Panc1 (cell line): ENCODE data around the gene ZNF771. TPM values are rescaled to one million over a fixed set of nuclear protein-coding genes. Genes with fewer than 3 reads are reported as not detected.
A peak's percentile ranks its signal among the peaks of the same experiment; 100 is the strongest.

Experiments used
- ATAC-seq: fragments of 200-7000 bp; cut with Tn5 transposase; 2 replicates; pipeline ENCODE4 v1.9.1; 2020; ENCODE audit warnings: mild to moderate bottlenecking, moderate library complexity
- BruUV-seq: library from RNA; stranded (reverse); fragments of 400-500 nt; replicated peaks from 2 replicates; lab custom pipeline; 2021; lab: Mats Ljungman, UMichigan
- CTCF ChIA-PET: fragments of 300-600 bp; sonication (Branson Sonifier 250); formaldehyde crosslinking; loops from one replicate; lab custom pipeline; 2022; ENCODE audit warnings: antibody characterized with exemption; lab: Charles Lee
- POLR2A ChIA-PET: fragments of 300-600 bp; sonication (Branson Sonifier 250); formaldehyde crosslinking; loops from one replicate; lab custom pipeline; 2022; ENCODE audit warnings: antibody characterized with exemption; lab: Charles Lee
- DNase-seq: peaks from one replicate; pipeline ENCODE4 v3.0.0-alpha.2; 2010; ENCODE audit warnings: low read depth, low spot score
- H3K27ac ChIP-seq: 2 replicates; pipeline ENCODE4 v1.5.1; 2011; ENCODE audit warnings: mild to moderate bottlenecking, low read length, inconsistent platforms
- H3K27me3 ChIP-seq: fragments of 200-500 bp; sonication (Bioruptor generic); 2 replicates; pipeline ENCODE4 v1.6.0; 2014; ENCODE audit warnings: low read length, inconsistent platforms; ENCODE audit not compliant: control insufficient read depth, insufficient read depth
- H3K36me3 ChIP-seq: fragments of 200-500 bp; sonication (Bioruptor generic); 2 replicates; pipeline ENCODE4 v1.5.1; 2014; ENCODE audit warnings: inconsistent platforms, mild to moderate bottlenecking, low read length, moderate library complexity; ENCODE audit not compliant: control insufficient read depth, insufficient read depth
- H3K4me1 ChIP-seq: 2 replicates; pipeline ENCODE4 v1.5.1; 2011; ENCODE audit warnings: inconsistent platforms, mild to moderate bottlenecking, low read length, moderate library complexity; ENCODE audit not compliant: control insufficient read depth, insufficient read depth
- H3K4me3 ChIP-seq, 2 experiments: 2 replicates each; pipeline ENCODE4 v1.5.1; 2011 to 2012; ENCODE audit warnings: low read depth in 2 of 2, low read length in 2 of 2, mild to moderate bottlenecking in 2 of 2, inconsistent platforms in 1 of 2, moderate library complexity in 1 of 2
- H3K9me3 ChIP-seq: fragments of 200-500 bp; sonication (Bioruptor generic); 2 replicates; pipeline ENCODE4 v1.5.1; 2014; ENCODE audit warnings: low read depth, mild to moderate bottlenecking, inconsistent platforms, low read length, moderate library complexity; ENCODE audit not compliant: control insufficient read depth, insufficient read depth
- POLR2AphosphoS5 ChIP-seq: IDR thresholded peaks from 2 replicates; pipeline ENCODE4 v1.6.1; 2012; ENCODE audit warnings: mild to moderate bottlenecking, low read depth, low read length, moderate library complexity
- SIN3A ChIP-seq: IDR thresholded peaks from 2 replicates; pipeline ENCODE4 v1.6.1; 2012; ENCODE audit warnings: low read depth, mild to moderate bottlenecking, low read length, moderate library complexity, borderline replicate concordance; ENCODE audit not compliant: insufficient read depth
- TCF7L2 ChIP-seq: IDR thresholded peaks from 2 replicates; pipeline ENCODE4 v1.6.1; 2011; ENCODE audit warnings: mild to moderate bottlenecking, low read depth, low read length, inconsistent platforms
- in situ Hi-C: cut with HindIII; loops from 2 replicates; pipeline ENCODE4 v1.10.0; 2016; ENCODE audit warnings: low sequenced_read_pairs, low pct_unique_long_range_greater_than_20kb
- intact Hi-C: fragments of 100-400 bp; cut with micrococcal nuclease; formaldehyde crosslinking; loops from one replicate; pipeline ENCODE4 v1.10.0; 2022; ENCODE audit not compliant: unreplicated experiment
- total RNA-seq: library from RNA; stranded (reverse); gene quantifications from one replicate; pipeline ENCODE4 v1.2.1, GENCODE V29; 2021; ENCODE audit not compliant: unreplicated experiment
- TF ChIP-seq, protein P1 (sequence below): fragments of 450-650 bp; IDR thresholded peaks from 2 replicates; pipeline ENCODE4 v1.5.1; 2017; ENCODE audit warnings: mild to moderate bottlenecking
- TF ChIP-seq, protein P2 (sequence below), 2 experiments: IDR thresholded peaks; 2 replicates each; pipeline ENCODE4 v1.6.1; 2011 to 2012; ENCODE audit warnings: low read depth in 2 of 2, control low read depth in 1 of 2, low read length in 1 of 2, mild to moderate bottlenecking in 1 of 2, moderate library complexity in 1 of 2; ENCODE audit not compliant: insufficient read depth in 1 of 2

Gene ZNF771
- total RNA-seq, 1 experiment from 2014 or later, result 14.4 TPM

DNA sequence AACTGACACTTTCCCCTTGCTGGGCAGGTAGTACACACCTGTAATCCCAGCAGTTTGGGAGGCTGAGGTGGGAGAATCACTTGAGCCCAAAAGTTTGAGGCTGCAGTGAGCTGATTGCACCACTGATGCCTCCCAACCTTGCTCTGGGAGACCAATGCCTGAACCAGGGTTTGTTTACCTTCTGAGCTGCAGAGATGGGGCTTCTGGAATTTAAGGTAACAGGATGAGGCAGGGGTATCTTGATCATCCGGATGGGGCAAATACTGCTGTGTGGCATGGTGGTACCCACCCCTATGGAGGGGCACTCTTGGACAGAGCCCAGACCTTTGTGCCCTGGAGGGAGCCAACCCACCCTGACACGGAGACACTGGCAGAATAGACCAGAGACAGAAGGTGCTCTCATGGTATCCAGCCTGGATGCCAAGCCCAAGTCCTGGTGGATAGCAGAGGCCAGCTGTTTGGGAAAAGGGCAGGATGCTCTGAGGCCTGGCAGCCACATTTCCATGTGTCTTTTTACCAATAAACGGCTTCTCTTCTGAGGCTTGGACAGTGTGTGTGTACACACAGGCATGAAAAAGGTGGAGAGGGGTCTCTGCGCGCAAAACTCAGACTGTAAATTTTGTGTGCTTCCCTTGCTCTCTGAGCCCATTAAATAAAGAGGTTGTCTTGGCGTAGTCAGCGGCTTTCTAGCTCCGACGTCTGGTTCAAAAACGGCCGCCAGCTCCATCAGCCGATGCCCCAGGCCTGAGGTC lies 7.8 kb upstream of the ZNF771 start:
- H3K4me1 ChIP-seq, result peaks cover 17% of the 10 kb centered on the region
- TF ChIP-seq POLR2AphosphoS5 (no peak), SIN3A (no peak), TCF7L2 (no peak)
- TF ChIP-seq, protein P1, sequence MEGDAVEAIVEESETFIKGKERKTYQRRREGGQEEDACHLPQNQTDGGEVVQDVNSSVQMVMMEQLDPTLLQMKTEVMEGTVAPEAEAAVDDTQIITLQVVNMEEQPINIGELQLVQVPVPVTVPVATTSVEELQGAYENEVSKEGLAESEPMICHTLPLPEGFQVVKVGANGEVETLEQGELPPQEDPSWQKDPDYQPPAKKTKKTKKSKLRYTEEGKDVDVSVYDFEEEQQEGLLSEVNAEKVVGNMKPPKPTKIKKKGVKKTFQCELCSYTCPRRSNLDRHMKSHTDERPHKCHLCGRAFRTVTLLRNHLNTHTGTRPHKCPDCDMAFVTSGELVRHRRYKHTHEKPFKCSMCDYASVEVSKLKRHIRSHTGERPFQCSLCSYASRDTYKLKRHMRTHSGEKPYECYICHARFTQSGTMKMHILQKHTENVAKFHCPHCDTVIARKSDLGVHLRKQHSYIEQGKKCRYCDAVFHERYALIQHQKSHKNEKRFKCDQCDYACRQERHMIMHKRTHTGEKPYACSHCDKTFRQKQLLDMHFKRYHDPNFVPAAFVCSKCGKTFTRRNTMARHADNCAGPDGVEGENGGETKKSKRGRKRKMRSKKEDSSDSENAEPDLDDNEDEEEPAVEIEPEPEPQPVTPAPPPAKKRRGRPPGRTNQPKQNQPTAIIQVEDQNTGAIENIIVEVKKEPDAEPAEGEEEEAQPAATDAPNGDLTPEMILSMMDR, result no peak
- TF ChIP-seq, protein P2, sequence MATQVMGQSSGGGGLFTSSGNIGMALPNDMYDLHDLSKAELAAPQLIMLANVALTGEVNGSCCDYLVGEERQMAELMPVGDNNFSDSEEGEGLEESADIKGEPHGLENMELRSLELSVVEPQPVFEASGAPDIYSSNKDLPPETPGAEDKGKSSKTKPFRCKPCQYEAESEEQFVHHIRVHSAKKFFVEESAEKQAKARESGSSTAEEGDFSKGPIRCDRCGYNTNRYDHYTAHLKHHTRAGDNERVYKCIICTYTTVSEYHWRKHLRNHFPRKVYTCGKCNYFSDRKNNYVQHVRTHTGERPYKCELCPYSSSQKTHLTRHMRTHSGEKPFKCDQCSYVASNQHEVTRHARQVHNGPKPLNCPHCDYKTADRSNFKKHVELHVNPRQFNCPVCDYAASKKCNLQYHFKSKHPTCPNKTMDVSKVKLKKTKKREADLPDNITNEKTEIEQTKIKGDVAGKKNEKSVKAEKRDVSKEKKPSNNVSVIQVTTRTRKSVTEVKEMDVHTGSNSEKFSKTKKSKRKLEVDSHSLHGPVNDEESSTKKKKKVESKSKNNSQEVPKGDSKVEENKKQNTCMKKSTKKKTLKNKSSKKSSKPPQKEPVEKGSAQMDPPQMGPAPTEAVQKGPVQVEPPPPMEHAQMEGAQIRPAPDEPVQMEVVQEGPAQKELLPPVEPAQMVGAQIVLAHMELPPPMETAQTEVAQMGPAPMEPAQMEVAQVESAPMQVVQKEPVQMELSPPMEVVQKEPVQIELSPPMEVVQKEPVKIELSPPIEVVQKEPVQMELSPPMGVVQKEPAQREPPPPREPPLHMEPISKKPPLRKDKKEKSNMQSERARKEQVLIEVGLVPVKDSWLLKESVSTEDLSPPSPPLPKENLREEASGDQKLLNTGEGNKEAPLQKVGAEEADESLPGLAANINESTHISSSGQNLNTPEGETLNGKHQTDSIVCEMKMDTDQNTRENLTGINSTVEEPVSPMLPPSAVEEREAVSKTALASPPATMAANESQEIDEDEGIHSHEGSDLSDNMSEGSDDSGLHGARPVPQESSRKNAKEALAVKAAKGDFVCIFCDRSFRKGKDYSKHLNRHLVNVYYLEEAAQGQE (IDR thresholded peaks at IDR 0.05; ENCODE audit: insufficient read depth in 1 of 2, low read depth in 2 of 2, low read length in 1 of 2), result no peak
- intact Hi-C loops, result no loop called here
- no peak for ATAC-seq
- no peaks in the 10 kb centered on the region for H3K36me3 ChIP-seq
- no peaks in the 10 kb centered on the region for H3K27me3 ChIP-seq
- CTCF ChIA-PET, result interaction anchor here (0.6 kb wide), 2 partner anchors 51 to 215 kb away, joined by 3 to 4 read pairs; no protein-coding TSS in a partner anchor
- peak overlapping the region; percentile 91 for H3K27ac ChIP-seq
- no TSS peak for BruUV-seq
- DNase-seq, result no peak
- in situ Hi-C loops, result no loop called here
- H3K4me3 ChIP-seq, result peak overlapping the region; percentile 66 to 95
- POLR2A ChIA-PET, result no interaction called here
- H3K9me3 ChIP-seq, result no peaks in the 10 kb centered on the region

DNA sequence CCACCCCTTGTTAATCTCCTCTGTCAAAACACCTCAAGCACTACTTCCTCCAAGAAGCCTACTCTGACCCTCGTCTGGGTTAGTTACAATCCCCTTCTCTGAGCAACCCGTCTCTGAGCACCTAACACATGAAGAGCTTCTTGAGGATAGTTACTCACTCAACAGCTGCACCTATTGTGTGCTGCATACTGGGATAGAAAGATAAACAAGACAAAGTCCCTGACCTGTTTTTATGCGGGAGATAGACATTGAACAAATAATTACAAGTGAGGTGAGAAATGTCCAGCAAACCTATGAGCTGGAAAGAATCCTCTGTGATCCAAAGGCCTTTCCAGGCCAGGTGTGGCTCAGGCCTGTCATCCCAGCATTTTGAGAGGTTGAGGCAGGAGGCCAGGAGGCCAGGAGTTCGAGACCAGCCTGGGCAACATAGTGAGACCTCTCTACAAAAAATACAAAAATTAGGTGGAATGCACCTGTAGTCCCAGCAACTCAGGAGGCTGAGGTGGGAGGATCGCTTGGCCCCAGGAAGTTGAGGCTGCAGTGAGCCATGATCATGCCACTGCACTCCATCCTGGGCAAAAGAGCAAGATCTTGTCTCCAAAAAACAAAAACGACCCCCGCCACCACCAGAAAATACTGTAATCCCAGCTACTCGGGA lies 5.5 kb upstream of the ZNF771 start:
- peak overlapping the region; percentile 21; the same call in 1 of the 2 replicates for H3K27ac ChIP-seq
- POLR2A ChIA-PET, result interaction anchor here (0.7 kb wide), 1 partner anchor 19 kb away, joined by 3 read pairs; no protein-coding TSS in a partner anchor
- intact Hi-C loops, result no loop called here

More for the DNA sequence above, 5.5 kb upstream of the ZNF771 start:
- Histone ChIP-seq H3K4me3 (no peak overlapping the region), H3K36me3 (no peaks in the 10 kb centered on the region), H3K27me3 (no peaks in the 10 kb centered on the region), H3K4me1 (peaks cover 14% of the 10 kb centered on the region), H3K9me3 (no peaks in the 10 kb centered on the region)
- DNase-seq (no peak), ATAC-seq (no peak)
- no TSS peak for BruUV-seq
- in situ Hi-C loops, result no loop called here
- CTCF ChIA-PET, result no interaction called here
- TF ChIP-seq SIN3A, result no peak
- TF ChIP-seq, protein P2 (IDR thresholded peaks at IDR 0.05; ENCODE audit: insufficient read depth in 1 of 2, low read depth in 2 of 2, low read length in 1 of 2), result no peak
- TF ChIP-seq, protein P1, result no peak
- TF ChIP-seq POLR2AphosphoS5, result no peak
- no peak for TF ChIP-seq TCF7L2
